MCF 10A (cell line): ENCODE data around the gene IRAK1. TPM values are rescaled to one million over a fixed set of nuclear protein-coding genes. Genes with fewer than 3 reads are reported as not detected.
A peak's percentile ranks its signal among the peaks of the same experiment; 100 is the strongest.

Source experiments
- BruUV-seq: library from RNA; stranded (reverse); fragments of 400-500 nt; replicated peaks from 2 replicates; lab custom pipeline; 2021; lab: Mats Ljungman, UMichigan
- CTCF ChIA-PET: fragments of 300-600 bp; sonication (Branson Sonifier 250); formaldehyde crosslinking; extraction: SDS; loops from one replicate; lab custom pipeline; 2021; ENCODE audit warnings: antibody characterized with exemption, inconsistent platforms; lab: Yijun Ruan, JAX
- POLR2A ChIA-PET: fragments of 300-600, 350-650 bp; sonication (Branson Sonifier 250); formaldehyde crosslinking; extraction: SDS; loops from one replicate; lab custom pipeline; 2020; ENCODE audit warnings: antibody characterized with exemption, inconsistent platforms; lab: Yijun Ruan, JAX
- DNase-seq: peaks from one replicate; pipeline ENCODE4 v3.0.0-alpha.2; 2018; ENCODE audit not compliant: unreplicated experiment
- H3K27ac Mint-ChIP-seq: one replicate; pipeline ENCODE4 v1.8.0; 2022; ENCODE audit warnings: mild to moderate bottlenecking, low read depth, mixed read lengths; ENCODE audit not compliant: unreplicated experiment
- H3K27me3 Mint-ChIP-seq: one replicate; pipeline ENCODE4 v1.8.0; 2022; ENCODE audit warnings: mixed read lengths; ENCODE audit not compliant: insufficient read depth, unreplicated experiment
- H3K36me3 Mint-ChIP-seq: one replicate; pipeline ENCODE4 v1.8.0; 2022; ENCODE audit warnings: mild to moderate bottlenecking, moderate library complexity, mixed read lengths; ENCODE audit not compliant: insufficient read depth, unreplicated experiment
- H3K4me1 Mint-ChIP-seq: one replicate; pipeline ENCODE4 v1.8.0; 2022; ENCODE audit warnings: mixed read lengths; ENCODE audit not compliant: insufficient read depth, unreplicated experiment
- H3K4me3 Mint-ChIP-seq: one replicate; pipeline ENCODE4 v1.8.0; 2022; ENCODE audit warnings: mild to moderate bottlenecking, moderate library complexity, mixed read lengths; ENCODE audit not compliant: unreplicated experiment
- H3K9me3 Mint-ChIP-seq: one replicate; pipeline ENCODE4 v1.8.0; 2022; ENCODE audit warnings: mixed read lengths; ENCODE audit not compliant: unreplicated experiment
- CTCF ChIP-seq: fragments of 200-600 bp; IDR thresholded peaks from one replicate; pipeline ENCODE4 v1.8.0; 2022; ENCODE audit warnings: antibody characterized with exemption, mild to moderate bottlenecking; ENCODE audit not compliant: unreplicated experiment
- intact Hi-C: fragments of 100-400 bp; cut with micrococcal nuclease; formaldehyde crosslinking; loops from 2 replicates; pipeline ENCODE4 v1.14.1; 2022
- total RNA-seq: library from RNA; stranded (reverse); gene quantifications from 2 replicates; pipeline ENCODE4 v1.2.3, GENCODE V29; 2022

Gene IRAK1
- total RNA-seq, 1 experiment from 2014 or later, result 201 TPM

GRCh38 chrX:154022108-154022507, 2.4 kb upstream of the IRAK1 start:
- Mint-ChIP-seq H3K27ac (no peak overlapping the region), H3K9me3 (no peaks in the 10 kb centered on the region), H3K4me3 (no peak overlapping the region), H3K4me1 (no peaks in the 10 kb centered on the region), H3K27me3 (peaks cover 21% of the 10 kb centered on the region), H3K36me3 (peaks cover 11% of the 10 kb centered on the region)
- DNase-seq, result no peak
- no TSS peak for BruUV-seq
- POLR2A ChIA-PET, result interaction anchor here (1.4 kb wide), 1 partner anchor 349 kb away, joined by 5 read pairs; no protein-coding TSS in a partner anchor
- CTCF ChIA-PET, result interaction anchor here (0.6 to 3.2 kb wide), 3 partner anchors 8 to 61 kb away, joined by 3 to 23 read pairs (median 3); no protein-coding TSS in a partner anchor
- no peak for TF ChIP-seq CTCF
- intact Hi-C loops, result no loop called here

GRCh38 chrX:154021131-154021611, 1.5 kb upstream of the IRAK1 start:
- intact Hi-C loops, result no loop called here
- Mint-ChIP-seq H3K27me3 (peaks cover 14% of the 10 kb centered on the region), H3K9me3 (no peaks in the 10 kb centered on the region), H3K4me3 (no peak overlapping the region), H3K27ac (no peak overlapping the region), H3K4me1 (no peaks in the 10 kb centered on the region), H3K36me3 (peaks cover 11% of the 10 kb centered on the region)
- CTCF ChIA-PET, result interaction anchor here (0.5 to 3.2 kb wide), 4 partner anchors 7 to 369 kb away, joined by 3 to 23 read pairs (median 3); no protein-coding TSS in a partner anchor
- BruUV-seq, result no TSS peak
- DNase-seq, result no peak
- POLR2A ChIA-PET, result interaction anchor here (1.4 kb wide), 2 partner anchors 13 to 350 kb away, joined by 4 to 5 read pairs; no protein-coding TSS in a partner anchor
- TF ChIP-seq CTCF, result no peak

- TSS peak; percentile 80 for BruUV-seq
Observed at GRCh38 chrX:154020536-154021115, 924 bp upstream of the IRAK1 start.

More at GRCh38 chrX:154020536-154021115, 924 bp upstream of the IRAK1 start:
- Mint-ChIP-seq H3K4me1 (no peaks in the 10 kb centered on the region), H3K27me3 (peaks cover 14% of the 10 kb centered on the region), H3K27ac (peak overlapping the region; percentile 86), H3K9me3 (no peaks in the 10 kb centered on the region), H3K4me3 (peak overlapping the region; percentile 69), H3K36me3 (peaks cover 15% of the 10 kb centered on the region)
- DNase-seq, result no peak
- no peak for TF ChIP-seq CTCF
- ChIA-PET CTCF (interaction anchor here (0.5 to 1.2 kb wide), 6 partner anchors 29 to 368 kb away, joined by 3 to 4 read pairs (median 3); no protein-coding TSS in a partner anchor), POLR2A (interaction anchor here (0.9 to 2.3 kb wide), 8 partner anchors 9 to 350 kb away, joined by 3 to 16 read pairs (median 4); no protein-coding TSS in a partner anchor)
- intact Hi-C loops, result no loop called here
